Retina (tissue), 1 donor: ENCODE results near the gene FAM236D.
"Not testable (repeated sequence)": the region's sequence is repeated elsewhere in the genome, so short reads cannot be mapped to it uniquely, and the experiment has no call there.

Source experiments
- DNase-seq: peaks from one replicate; pipeline ENCODE4 v3.0.0-alpha.2; 2016

The FAM236D gene

DNA sequence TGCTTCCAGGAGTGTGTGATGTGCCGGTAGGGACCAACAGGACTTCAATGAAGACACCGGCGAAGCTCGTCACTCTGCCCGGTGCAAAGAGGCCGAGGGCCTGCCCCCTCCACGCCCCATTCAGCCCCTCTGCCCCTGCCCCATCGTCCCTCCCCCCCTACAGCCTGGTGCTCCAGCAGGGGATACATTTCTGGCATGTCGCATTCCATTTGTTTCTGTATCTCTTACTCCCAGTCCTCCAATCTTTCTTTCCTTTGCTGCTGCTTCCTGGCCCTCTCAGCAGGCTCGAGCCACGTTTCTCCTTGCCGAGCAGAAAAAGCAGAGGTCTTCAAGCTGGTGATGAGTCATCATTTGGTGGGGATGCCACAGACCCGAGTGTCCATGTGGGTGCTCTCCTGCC, at the start of gene FAM236D:
Gene FAM236D (minus strand): TSS at position 101 of the 400 bp plus-strand sequence. CDS start 100 bp downstream, at position 1.
- DNase-seq, result not testable (repeated sequence)

DNA sequence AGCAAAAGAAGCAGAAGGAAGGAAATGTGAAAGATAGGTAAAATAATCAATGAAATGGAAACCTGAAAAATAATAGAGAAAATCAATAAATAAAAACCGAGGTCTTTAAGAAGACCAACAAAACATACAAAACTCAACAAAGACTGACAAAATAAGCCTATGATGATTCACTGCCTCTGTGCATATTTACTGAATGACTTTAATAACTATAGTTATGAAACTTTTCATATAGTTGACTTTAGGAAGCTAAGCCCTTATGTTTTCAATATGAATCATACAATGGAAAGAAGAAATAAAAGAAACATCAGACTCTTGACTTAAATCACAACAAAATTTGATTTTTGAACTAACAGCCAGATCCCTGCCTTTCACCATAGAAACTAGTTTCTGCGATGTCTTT, 29.5 kb upstream of the FAM236D start:
- not testable (repeated sequence) for DNase-seq

DNA sequence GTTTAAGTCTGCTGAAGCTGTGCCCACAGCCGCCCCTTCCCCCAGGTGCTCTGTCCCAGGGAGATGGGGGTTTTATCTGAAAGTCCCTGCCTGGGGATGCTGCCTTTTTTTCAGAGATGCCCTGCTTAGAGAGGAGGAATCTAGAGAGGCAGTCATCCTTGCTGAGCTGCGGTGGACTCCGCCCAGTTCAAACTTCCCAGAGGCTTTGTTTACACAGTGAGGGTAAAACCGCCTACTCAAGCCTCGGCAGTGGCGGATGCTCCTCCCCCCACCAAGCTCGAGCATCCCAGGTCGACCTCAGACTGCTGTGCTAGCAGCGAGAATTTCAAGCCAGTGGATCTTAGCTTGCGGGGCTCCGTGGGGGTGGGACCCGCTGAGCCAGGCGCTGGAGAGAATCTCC, 22.7 kb upstream of the FAM236D start:
- DNase-seq, result not testable (repeated sequence)

DNA sequence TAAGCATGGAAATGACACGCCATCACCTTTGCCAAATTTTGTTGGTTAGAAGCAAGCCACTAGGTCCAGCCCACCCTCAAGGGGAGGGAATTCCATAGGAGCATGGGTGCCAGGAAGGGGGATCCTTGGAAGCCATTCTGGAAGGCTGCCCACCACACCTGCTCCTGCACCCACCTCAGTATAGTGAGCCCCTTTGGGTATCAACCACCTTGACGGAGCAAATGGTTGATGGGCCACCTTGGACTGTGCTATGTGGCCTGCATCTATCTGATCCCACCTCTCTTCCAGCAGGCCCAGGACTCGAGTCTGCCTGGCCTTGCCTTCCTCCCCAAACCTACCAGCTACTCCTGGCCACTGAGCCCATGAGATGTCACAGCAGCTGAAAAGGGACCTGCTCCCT, 17.6 kb downstream of the FAM236D start:
- not testable (repeated sequence) for DNase-seq

DNA sequence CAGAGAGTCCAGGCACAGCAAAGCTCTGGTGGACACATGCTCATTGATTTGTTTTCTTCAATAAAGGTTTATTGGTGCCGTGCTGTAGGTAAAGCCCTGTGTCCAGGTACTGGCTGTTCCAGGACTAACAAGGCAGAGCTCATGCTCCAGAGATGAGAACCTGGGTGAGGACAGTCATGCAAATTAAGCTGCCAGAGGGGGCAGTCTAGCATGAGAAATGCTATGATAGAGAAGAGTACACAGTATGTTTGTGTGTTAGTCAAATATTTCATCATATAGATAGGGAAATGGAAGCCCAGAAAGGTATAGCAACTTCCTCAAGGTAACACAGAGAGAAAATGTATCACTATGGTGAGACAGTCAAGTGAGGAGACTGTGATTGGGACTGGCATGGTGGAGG, 19.9 kb downstream of the FAM236D start:
- not testable (repeated sequence) for DNase-seq

DNA sequence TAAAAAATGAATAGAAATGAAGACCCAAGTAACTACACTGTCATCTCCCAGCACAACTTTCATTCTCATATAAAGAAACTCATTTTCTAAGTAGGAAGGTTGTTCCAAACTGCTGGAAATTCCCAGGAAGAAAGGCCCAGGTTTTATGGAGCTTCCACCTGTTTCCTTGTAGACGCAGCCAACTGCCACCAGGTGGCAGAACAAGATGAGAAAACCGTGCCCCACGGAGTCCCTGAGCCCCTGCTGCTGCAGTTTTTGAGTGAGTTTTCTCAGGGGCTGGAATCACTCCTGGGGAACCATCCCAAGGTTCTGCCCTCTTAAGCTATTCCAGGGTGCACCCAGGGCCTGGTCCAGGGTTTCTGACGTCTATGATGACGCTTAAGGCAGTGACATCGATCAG, 24.0 kb downstream of the FAM236D start:
- DNase-seq, result not testable (repeated sequence)

DNA sequence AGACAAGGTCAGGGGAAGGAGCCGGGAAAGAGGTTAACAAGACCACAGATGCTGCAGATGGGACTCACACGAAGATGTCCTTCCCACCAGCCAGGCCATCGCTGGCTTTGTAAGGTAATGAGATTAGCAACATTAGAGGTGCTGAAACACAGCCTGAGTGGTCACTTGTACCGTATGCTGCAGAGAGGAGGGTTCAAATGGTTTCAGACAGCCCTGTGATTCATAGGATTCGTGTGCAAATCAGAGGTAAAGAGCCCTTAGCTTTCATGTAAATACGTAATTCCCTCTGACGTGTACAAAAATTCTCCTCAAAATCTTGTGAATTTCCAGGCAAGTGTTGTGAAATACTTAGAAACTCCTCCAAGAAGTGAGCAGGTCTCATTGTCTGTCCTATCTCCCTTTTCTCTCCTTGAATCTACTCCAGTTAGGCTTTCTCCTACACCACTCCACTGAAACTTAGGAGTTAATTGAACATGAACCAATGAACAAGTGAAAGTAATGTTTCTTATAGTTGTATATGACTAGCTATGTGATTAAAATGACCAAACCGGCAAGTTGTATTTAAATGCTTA, 24.6 kb downstream of the FAM236D start:
- not testable (repeated sequence) for DNase-seq

DNA sequence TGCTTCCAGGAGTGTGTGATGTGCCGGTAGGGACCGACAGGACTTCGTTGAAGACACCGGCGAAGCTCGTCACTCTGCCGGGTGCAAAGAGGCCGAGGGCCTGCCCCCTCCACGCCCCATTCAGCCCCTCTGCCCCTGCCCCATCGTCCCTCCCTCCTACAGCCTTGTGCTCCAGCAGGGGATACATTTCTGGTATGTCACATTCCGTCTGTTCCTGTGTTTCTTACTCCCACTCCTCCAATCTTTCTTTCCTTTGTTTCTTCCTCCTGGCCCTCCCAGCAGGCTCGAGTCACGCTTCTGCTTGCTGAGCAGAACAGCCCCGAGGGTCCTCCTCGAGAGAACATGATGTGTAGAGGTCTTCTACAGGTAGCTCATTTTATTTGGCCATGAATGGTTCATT, 25.4 kb downstream of the FAM236D start, which contains the start of gene FAM236B:
Gene FAM236B (minus strand): TSS at position 101 of the 400 bp plus-strand sequence. CDS start 100 bp downstream, at position 1.
- not testable (repeated sequence) for DNase-seq

DNA sequence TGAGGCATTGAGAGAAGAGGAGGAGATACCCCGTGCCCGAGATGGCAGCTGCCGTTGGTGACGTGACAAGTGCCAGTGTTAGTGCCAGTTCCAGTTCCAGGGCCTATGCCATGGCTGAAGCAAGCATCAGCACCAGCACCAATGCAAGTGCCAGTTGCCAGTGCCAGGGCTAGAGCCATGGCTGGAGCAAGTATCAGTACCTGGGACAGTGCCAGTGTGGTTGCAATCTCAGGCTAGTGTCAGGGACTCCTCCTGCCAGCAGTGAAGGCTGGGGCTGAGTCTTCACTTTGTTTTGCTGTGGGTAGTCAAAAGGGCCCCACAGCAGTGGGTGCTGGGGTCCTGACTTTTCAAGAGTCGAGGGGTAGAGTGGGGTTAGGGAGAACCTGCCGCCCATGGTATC, 29.9 kb downstream of the FAM236D start:
- not testable (repeated sequence) for DNase-seq

DNA sequence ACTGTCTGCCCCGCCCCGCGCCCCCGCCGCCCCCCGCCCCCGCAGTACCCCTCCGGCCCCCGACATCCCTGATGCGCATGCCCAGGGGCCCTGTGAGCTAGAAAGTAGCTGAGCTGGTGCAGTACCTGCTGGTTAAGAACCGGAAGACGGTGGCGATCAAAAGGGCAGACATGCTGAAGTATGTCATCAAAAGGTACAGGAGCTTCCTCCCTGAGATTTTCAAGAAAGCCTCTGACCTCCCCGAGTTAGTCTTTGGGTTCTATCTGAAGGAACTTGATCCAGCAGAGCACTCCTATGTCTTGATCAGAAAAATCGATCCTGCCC, 30.6 kb downstream of the FAM236D start:
- DNase-seq, result not testable (repeated sequence)

DNA sequence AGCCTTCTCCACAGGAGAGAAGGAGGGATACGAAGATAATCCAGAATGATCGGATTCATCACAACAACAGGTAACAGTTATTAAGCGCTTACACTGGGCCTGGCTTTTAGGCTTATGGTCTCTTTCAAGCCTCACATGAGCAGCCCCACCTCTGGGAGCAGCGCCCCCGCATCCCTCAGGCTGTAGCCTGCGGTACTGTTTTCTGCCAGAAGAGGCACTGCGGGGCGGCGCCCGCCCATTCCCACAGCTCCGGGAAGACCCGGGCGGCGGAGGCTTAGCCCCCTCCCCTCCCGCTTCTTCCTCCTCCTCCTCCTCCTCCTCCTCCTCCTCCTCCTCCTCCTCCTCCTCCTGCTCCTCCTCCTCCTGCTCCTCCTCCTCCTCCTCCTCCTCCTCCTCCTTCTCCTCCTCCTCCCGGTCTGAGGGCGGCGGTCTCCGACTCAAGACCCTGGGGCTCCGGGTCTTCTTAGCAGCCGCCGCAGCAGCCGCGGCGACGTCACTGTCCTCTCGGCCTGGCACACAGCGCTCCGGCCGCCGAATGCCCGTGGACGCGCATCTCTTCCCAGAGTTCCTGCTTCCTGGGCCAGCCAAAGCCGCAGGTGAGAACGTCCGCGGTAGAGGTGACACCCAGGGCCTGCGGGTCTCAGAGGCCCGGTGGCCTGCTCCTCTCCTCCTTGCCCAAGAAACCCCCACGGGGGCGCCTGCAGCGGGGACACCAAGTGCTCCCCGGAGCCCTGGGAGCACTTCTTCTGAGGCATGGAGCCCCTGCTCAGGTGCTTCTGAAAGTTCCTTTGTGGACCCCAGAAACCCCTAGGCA, 31.1 kb downstream of the FAM236D start, which contains the start of gene DMRTC1B:
Gene DMRTC1B (plus strand): TSS at position 238 of the 814 bp plus-strand sequence. CDS start 68,246 bp downstream, outside the sequence.
- not testable (repeated sequence) for DNase-seq

DNA sequence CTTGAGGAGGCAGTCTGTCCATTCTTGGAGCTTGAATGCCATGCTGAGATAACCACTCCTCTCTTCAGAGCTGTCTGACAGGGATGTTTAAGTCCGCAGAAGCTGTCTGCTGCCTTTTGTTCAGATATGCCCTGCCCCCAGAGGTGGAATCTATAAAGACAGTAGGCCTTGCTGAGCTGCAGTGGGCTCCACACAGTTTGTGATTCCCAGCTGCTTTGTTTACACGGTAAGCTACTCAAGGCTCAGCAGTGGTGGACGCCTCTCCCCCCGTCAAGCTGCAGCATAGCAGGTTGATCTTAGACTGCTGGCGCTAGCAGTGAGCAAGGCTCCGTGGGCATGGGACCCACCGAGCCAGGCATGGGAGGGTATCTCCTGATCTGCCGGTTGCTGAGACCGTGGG, 47.6 kb downstream of the FAM236D start:
- not testable (repeated sequence) for DNase-seq
